WERI-Rb-1 (cell line): ENCODE results near the gene SRL.

ENCODE experiments used
- DNase-seq: peaks from one replicate; pipeline ENCODE4 v3.0.0-alpha.2; 2020
- H3K27ac ChIP-seq: fragments of 250-450 bp; sonication (Bioruptor Pico); 2 replicates; pipeline ENCODE4 v1.5.1; 2020; ENCODE audit warnings: mild to moderate bottlenecking, moderate library complexity
- H3K27me3 ChIP-seq: fragments of 250-450 bp; sonication (Bioruptor Pico); 2 replicates; pipeline ENCODE4 v1.5.1; 2021; ENCODE audit warnings: mild to moderate bottlenecking, low read depth, moderate library complexity; ENCODE audit not compliant: insufficient read depth, severe bottlenecking
- H3K36me3 ChIP-seq: fragments of 250-450 bp; sonication (Bioruptor Pico); 2 replicates; pipeline ENCODE4 v1.5.1; 2020; ENCODE audit warnings: mild to moderate bottlenecking, moderate library complexity
- H3K4me3 ChIP-seq: 2 replicates; pipeline ENCODE4 v1.5.1; 2011; ENCODE audit warnings: low read depth, mild to moderate bottlenecking, control low read depth, low read length
- H3K9me3 ChIP-seq: fragments of 250-450 bp; sonication (Bioruptor Pico); 2 replicates; pipeline ENCODE4 v1.5.1; 2021; ENCODE audit warnings: mild to moderate bottlenecking, moderate library complexity; ENCODE audit not compliant: severe bottlenecking
- TF ChIP-seq, protein P1 (sequence below): IDR thresholded peaks from 2 replicates; pipeline ENCODE4 v1.5.1; 2011; ENCODE audit warnings: low read depth, mild to moderate bottlenecking, control low read depth, inconsistent platforms, low read length

Gene SRL

GRCh38 chr16:4180511-4180910 is 61.4 kb downstream of the SRL start:
- no peaks in the 10 kb centered on the region for H3K27me3 ChIP-seq

GRCh38 chr16:4179763-4180260 is 62.1 kb downstream of the SRL start:
- TF ChIP-seq, protein P1, sequence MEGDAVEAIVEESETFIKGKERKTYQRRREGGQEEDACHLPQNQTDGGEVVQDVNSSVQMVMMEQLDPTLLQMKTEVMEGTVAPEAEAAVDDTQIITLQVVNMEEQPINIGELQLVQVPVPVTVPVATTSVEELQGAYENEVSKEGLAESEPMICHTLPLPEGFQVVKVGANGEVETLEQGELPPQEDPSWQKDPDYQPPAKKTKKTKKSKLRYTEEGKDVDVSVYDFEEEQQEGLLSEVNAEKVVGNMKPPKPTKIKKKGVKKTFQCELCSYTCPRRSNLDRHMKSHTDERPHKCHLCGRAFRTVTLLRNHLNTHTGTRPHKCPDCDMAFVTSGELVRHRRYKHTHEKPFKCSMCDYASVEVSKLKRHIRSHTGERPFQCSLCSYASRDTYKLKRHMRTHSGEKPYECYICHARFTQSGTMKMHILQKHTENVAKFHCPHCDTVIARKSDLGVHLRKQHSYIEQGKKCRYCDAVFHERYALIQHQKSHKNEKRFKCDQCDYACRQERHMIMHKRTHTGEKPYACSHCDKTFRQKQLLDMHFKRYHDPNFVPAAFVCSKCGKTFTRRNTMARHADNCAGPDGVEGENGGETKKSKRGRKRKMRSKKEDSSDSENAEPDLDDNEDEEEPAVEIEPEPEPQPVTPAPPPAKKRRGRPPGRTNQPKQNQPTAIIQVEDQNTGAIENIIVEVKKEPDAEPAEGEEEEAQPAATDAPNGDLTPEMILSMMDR: no peak
- no peaks in the 10 kb centered on the region for H3K36me3 ChIP-seq
- no peak overlapping the region for H3K4me3 ChIP-seq

More at GRCh38 chr16:4180511-4180910, 61.4 kb downstream of the SRL start:
- Histone ChIP-seq H3K27ac (no peak overlapping the region), H3K9me3 (no peaks in the 10 kb centered on the region), H3K36me3 (no peaks in the 10 kb centered on the region), H3K4me3 (no peak overlapping the region)
- no peak for DNase-seq
- TF ChIP-seq, protein P1: no peak

DNA sequence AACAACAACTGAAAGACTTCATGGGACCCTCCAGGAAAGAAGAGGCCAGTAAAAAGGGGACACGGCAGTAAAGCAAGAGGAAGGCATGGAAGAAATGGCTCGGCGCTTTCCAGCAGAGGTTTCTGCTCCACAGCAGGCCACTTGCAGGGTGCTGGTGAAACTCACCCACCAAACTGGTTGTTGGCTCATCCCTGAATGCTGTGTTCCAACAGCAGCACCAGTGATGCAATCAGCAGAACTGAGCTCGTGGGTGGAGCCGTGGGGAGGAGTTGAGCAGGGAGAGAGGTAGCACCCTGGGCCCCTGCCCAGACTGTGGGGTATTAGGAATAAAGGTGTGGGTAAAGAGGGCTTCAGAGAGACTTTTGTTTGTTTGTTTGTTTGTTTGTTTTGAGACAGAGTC is 62.9 kb downstream of the SRL start:
- H3K27me3 ChIP-seq: no peaks in the 10 kb centered on the region
- no peak for DNase-seq
- H3K27ac ChIP-seq: no peak overlapping the region
- no peaks in the 10 kb centered on the region for H3K9me3 ChIP-seq
- H3K4me3 ChIP-seq: no peak overlapping the region
- H3K36me3 ChIP-seq: no peaks in the 10 kb centered on the region
- TF ChIP-seq, protein P1: no peak

More at GRCh38 chr16:4179763-4180260, 62.1 kb downstream of the SRL start:
- no peak for DNase-seq
- Histone ChIP-seq H3K27me3 (no peaks in the 10 kb centered on the region), H3K9me3 (no peaks in the 10 kb centered on the region), H3K27ac (no peak overlapping the region)

DNA sequence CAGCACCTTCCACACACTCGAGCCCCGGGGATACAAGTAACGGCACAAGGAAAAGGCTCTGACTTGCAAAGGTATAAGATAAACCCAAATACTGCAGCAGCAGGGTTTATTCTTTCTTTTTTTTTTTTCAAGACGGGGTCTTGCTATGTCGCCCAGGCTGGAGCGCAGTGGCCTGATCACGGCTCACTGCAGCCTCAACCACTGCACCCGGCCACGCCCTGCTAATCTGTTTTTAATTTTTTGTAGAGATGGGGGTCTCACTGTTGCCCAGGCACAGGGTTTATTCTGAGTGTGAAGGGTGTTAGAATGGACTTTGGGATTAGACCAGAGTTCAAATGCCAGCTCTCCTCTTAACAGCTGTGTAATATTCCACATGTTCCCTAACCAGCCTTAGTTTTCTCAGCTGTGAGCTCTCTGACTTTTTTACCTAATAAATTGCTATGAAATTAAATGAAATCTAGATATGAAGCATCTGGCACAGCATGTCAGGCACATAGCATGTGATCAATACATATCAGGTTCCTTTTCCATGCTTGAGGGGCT is 63.3 kb downstream of the SRL start:
- H3K4me3 ChIP-seq: no peak overlapping the region
- H3K27me3 ChIP-seq: no peaks in the 10 kb centered on the region
- H3K36me3 ChIP-seq: no peaks in the 10 kb centered on the region
- DNase-seq: no peak
- no peak overlapping the region for H3K27ac ChIP-seq
- TF ChIP-seq, protein P1: no peak
- no peaks in the 10 kb centered on the region for H3K9me3 ChIP-seq

- DNase-seq: no peak
- Histone ChIP-seq H3K9me3 (no peaks in the 10 kb centered on the region), H3K4me3 (no peak overlapping the region), H3K27ac (no peak overlapping the region), H3K27me3 (no peaks in the 10 kb centered on the region), H3K36me3 (no peaks in the 10 kb centered on the region)
- TF ChIP-seq, protein P1: no peak
Measured at GRCh38 chr16:4176906-4177417, 64.9 kb downstream of the SRL start.

GRCh38 chr16:4175849-4176248 is 66.0 kb downstream of the SRL start:
- Histone ChIP-seq H3K4me3 (no peak overlapping the region), H3K9me3 (no peaks in the 10 kb centered on the region), H3K27ac (no peak overlapping the region), H3K36me3 (no peaks in the 10 kb centered on the region), H3K27me3 (no peaks in the 10 kb centered on the region)
- no peak for DNase-seq
- TF ChIP-seq, protein P1: no peak
